Loucy (cell line): ENCODE results near the gene LETM1.

Source experiments
- H2AFZ ChIP-seq: fragments of 200-600 bp; sonication (generic); 2 replicates; pipeline ENCODE4 v1.6.0; 2016; ENCODE audit warnings: antibody characterized with exemption, mild to moderate bottlenecking, low read length, moderate library complexity
- H3F3A ChIP-seq: fragments of 200-600 bp; 2 replicates; pipeline ENCODE4 v1.6.0; 2016; ENCODE audit warnings: antibody characterized with exemption, low read depth, mild to moderate bottlenecking
- H3K27me3 ChIP-seq: fragments of 200-600 bp; sonication (generic); 2 replicates; pipeline ENCODE4 v1.6.1; 2014; ENCODE audit warnings: low read length, mild to moderate bottlenecking; ENCODE audit not compliant: insufficient read depth, poor library complexity, severe bottlenecking
- H3K36me3 ChIP-seq: fragments of 200-600 bp; sonication (generic); 2 replicates; pipeline ENCODE4 v1.6.1; 2016; ENCODE audit warnings: low read length; ENCODE audit not compliant: insufficient read depth
- H3K4me1 ChIP-seq: fragments of 200-600 bp; sonication (generic); 2 replicates; pipeline ENCODE4 v1.5.1; 2014; ENCODE audit warnings: low read length, mild to moderate bottlenecking; ENCODE audit not compliant: insufficient read depth, poor library complexity, severe bottlenecking
- H3K4me2 ChIP-seq: fragments of 200-600 bp; sonication (generic); 2 replicates; pipeline ENCODE4 v1.6.0; 2014; ENCODE audit warnings: antibody characterized with exemption, low read length, low read depth, mild to moderate bottlenecking; ENCODE audit not compliant: poor library complexity, severe bottlenecking
- H3K4me3 ChIP-seq: fragments of 200-600 bp; sonication (generic); 2 replicates; pipeline ENCODE4 v1.5.1; 2014; ENCODE audit warnings: low read length, mild to moderate bottlenecking, mixed read lengths; ENCODE audit not compliant: poor library complexity, severe bottlenecking
- H3K79me2 ChIP-seq: fragments of 200-600 bp; sonication (generic); 2 replicates; pipeline ENCODE4 v1.6.1; 2014; ENCODE audit warnings: low read length; ENCODE audit not compliant: insufficient read depth
- H3K9ac ChIP-seq: fragments of 200-600 bp; sonication (generic); 2 replicates; pipeline ENCODE4 v1.6.0; 2014; ENCODE audit warnings: mild to moderate bottlenecking, low read depth, low read length, moderate library complexity; ENCODE audit not compliant: poor library complexity, severe bottlenecking
- H3K9me2 ChIP-seq: fragments of 200-600 bp; sonication (generic); replicated peaks from 2 replicates; pipeline ENCODE4 v1.6.1; 2016; ENCODE audit warnings: low read depth, low read length, mixed read lengths
- H3K9me3 ChIP-seq: fragments of 200-600 bp; sonication (generic); 2 replicates; pipeline ENCODE4 v1.6.1; 2014; ENCODE audit warnings: mild to moderate bottlenecking, antibody characterized with exemption, low read length, low read depth; ENCODE audit not compliant: insufficient read depth
- H4K20me1 ChIP-seq: fragments of 200-600 bp; sonication (generic); 2 replicates; pipeline ENCODE4 v1.6.0; 2014; ENCODE audit warnings: antibody characterized with exemption, low read length, mild to moderate bottlenecking; ENCODE audit not compliant: insufficient read depth, poor library complexity, severe bottlenecking
- CTCF ChIP-seq: fragments of 200-600 bp; sonication (generic); conservative IDR thresholded peaks from 2 replicates; pipeline ENCODE4 v1.5.1; 2014; ENCODE audit warnings: mild to moderate bottlenecking, antibody characterized with exemption, low read length
- EZH2phosphoT487 ChIP-seq: fragments of 200-600 bp; IDR thresholded peaks from 2 replicates; pipeline ENCODE4 v1.6.1; 2018; ENCODE audit warnings: antibody characterized with exemption, mild to moderate bottlenecking, moderate library complexity, borderline replicate concordance

Gene LETM1

GRCh38 chr4:1802151-1802715, 53.7 kb downstream of the LETM1 start:
- H3K4me3 ChIP-seq, result no peak overlapping the region
- H3K4me1 ChIP-seq, result no peaks in the 10 kb centered on the region
- TF ChIP-seq EZH2phosphoT487, result no peak
- TF ChIP-seq CTCF, result no peak
- no peaks in the 10 kb centered on the region for H3K9me3 ChIP-seq
- H3K9ac ChIP-seq, result no peak overlapping the region
- no peak overlapping the region for H3K4me2 ChIP-seq
- no peaks in the 10 kb centered on the region for H3K27me3 ChIP-seq
- no peaks in the 10 kb centered on the region for H3K79me2 ChIP-seq
- H3F3A ChIP-seq, result no peaks in the 10 kb centered on the region
- H2AFZ ChIP-seq, result no peak overlapping the region
- no peaks in the 10 kb centered on the region for H4K20me1 ChIP-seq
- no peaks in the 10 kb centered on the region for H3K36me3 ChIP-seq
- no peaks in the 10 kb centered on the region for H3K9me2 ChIP-seq

- Histone ChIP-seq H4K20me1 (no peaks in the 10 kb centered on the region), H3F3A (no peaks in the 10 kb centered on the region), H3K9ac (no peak overlapping the region), H3K36me3 (no peaks in the 10 kb centered on the region), H3K27me3 (no peaks in the 10 kb centered on the region), H3K4me2 (no peak overlapping the region), H3K79me2 (no peaks in the 10 kb centered on the region), H3K9me3 (no peaks in the 10 kb centered on the region), H2AFZ (no peak overlapping the region), H3K4me1 (no peaks in the 10 kb centered on the region), H3K4me3 (no peak overlapping the region), H3K9me2 (no peaks in the 10 kb centered on the region)
- TF ChIP-seq EZH2phosphoT487, result no peak
- TF ChIP-seq CTCF, result no peak
These were observed 54.5 kb downstream of the LETM1 start for GRCh38 chr4:1801286-1801958.

- Histone ChIP-seq H3K79me2 (no peaks in the 10 kb centered on the region), H3K4me2 (no peak overlapping the region), H3K27me3 (no peaks in the 10 kb centered on the region), H3K9me2 (no peaks in the 10 kb centered on the region), H3F3A (no peaks in the 10 kb centered on the region), H3K4me1 (no peaks in the 10 kb centered on the region), H3K9ac (no peak overlapping the region), H3K36me3 (no peaks in the 10 kb centered on the region), H3K9me3 (no peaks in the 10 kb centered on the region), H2AFZ (no peak overlapping the region), H3K4me3 (no peak overlapping the region), H4K20me1 (no peaks in the 10 kb centered on the region)
- no peak for TF ChIP-seq CTCF
- TF ChIP-seq EZH2phosphoT487, result no peak
These were observed 55.2 kb downstream of the LETM1 start for GRCh38 chr4:1800805-1801204.
